Small intestine (tissue), 7 donors: Measurements from ENCODE around the gene PARP8. TPM values are rescaled to one million over a fixed set of nuclear protein-coding genes. Genes with fewer than 3 reads are reported as not detected.

Source experiments
- DNase-seq, 2 donors: peaks; one replicate each; pipeline versions ENCODE4 v3.0.0 to v3.0.0-alpha.2; 2013
- FAIRE-seq: peaks from 2 replicates; lab custom pipeline; 2012; peaks lifted over from hg19 to GRCh38; lab: Jason Lieb, UNC
- H3K27ac ChIP-seq, 3 donors: one replicate each; pipeline ENCODE4 v1.5.1; 2013; ENCODE audit warnings: low read length in 2 of 3, mild to moderate bottlenecking in 2 of 3, control low read depth in 1 of 3, inconsistent platforms in 1 of 3, low read depth in 1 of 3, moderate library complexity in 1 of 3
- H3K27me3 ChIP-seq, 3 donors: one replicate each; pipeline ENCODE4 v1.6.1; 2013; ENCODE audit warnings: low read length in 3 of 3, inconsistent platforms in 1 of 3; ENCODE audit not compliant: control insufficient read depth in 3 of 3, insufficient read depth in 3 of 3
- H3K36me3 ChIP-seq, 3 donors: one replicate each; pipeline ENCODE4 v1.6.1; 2013; ENCODE audit warnings: low read length in 3 of 3, inconsistent platforms in 1 of 3, low read depth in 1 of 3, mild to moderate bottlenecking in 1 of 3, moderate library complexity in 1 of 3; ENCODE audit not compliant: control insufficient read depth in 3 of 3, insufficient read depth in 2 of 3
- H3K4me1 ChIP-seq, 3 donors: one replicate each; pipeline ENCODE4 v1.6.1; 2013; ENCODE audit warnings: low read length in 2 of 3, inconsistent platforms in 1 of 3, low read depth in 1 of 3, mild to moderate bottlenecking in 1 of 3, moderate library complexity in 1 of 3; ENCODE audit not compliant: control insufficient read depth in 3 of 3, insufficient read depth in 2 of 3
- H3K4me3 ChIP-seq, 3 donors: one replicate each; pipeline ENCODE4 v1.5.1; 2013; ENCODE audit warnings: low read length in 3 of 3, control low read depth in 1 of 3, inconsistent platforms in 1 of 3, low read depth in 1 of 3, mild to moderate bottlenecking in 1 of 3, moderate library complexity in 1 of 3
- H3K9me3 ChIP-seq, 2 donors: one replicate each; pipeline ENCODE4 v1.6.1; 2013; ENCODE audit warnings: low read depth in 1 of 2, low read length in 1 of 2; ENCODE audit not compliant: control insufficient read depth in 2 of 2, insufficient read depth in 1 of 2
- WGBS, 3 donors: extraction: QIAGEN DNeasy Blood & Tissue Kit; methylation state at CpG; one replicate each; pipeline ENCODE4 v1.1.7; 2013; 5-methylcytosine and 5-hydroxymethylcytosine counted together
- polyA plus RNA-seq, 4 donors: library from polyadenylated mRNA; stranded (reverse) in 3 of 4; unstranded in 1 of 4; fragments of 200-250 nt in 3 of 4; fragments of 120-200 nt in 1 of 4; gene quantifications; one replicate each; pipeline versions ENCODE4 v1.2.1 to v1.2.3, GENCODE V29; 2013
- donor health status: healthy with polysubstance abuse.
- donor health status: control.
- donor health status: control.
- donor health status: Bipolar disorder and iron deficiency.
- donor health status: healthy.

PARP8 gene
- polyA plus RNA-seq, 4 donors, result 6.5 to 11.9 (median 9.8) TPM

DNA sequence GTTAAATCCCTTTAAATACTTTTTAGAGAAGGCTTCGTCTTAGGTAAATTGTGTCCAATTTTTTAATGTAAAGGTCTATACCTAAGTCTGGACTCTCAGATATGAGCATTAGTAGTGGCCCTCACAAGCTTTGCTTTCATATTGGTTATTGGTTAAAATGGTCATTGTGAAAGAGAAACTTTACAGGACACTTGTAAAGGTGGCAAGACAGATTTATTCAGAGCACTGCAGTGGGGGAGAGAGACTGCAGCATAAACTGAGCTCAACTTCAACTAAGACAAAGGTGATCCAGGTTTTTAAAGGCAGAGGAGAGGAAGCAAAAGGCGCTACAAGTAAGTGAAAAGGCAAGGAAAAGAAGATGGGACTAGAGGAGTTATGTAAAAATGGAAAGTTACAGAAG, 157.7 kb downstream of the PARP8 start:
- no peak for FAIRE-seq
- Histone ChIP-seq H3K27ac (no peak overlapping the region), H3K27me3 (no peaks in the 10 kb centered on the region), H3K4me1 (no peaks in the 10 kb centered on the region), H3K9me3 (no peaks in the 10 kb centered on the region), H3K4me3 (no peak overlapping the region), H3K36me3 (peaks cover 0 to 19% (median 2%) of the 10 kb centered on the region in 3 donors)
- 95 to 96% (median 95%) methylated on average over 2 of the region's 2 CpGs for WGBS, 3 donors
- DNase-seq, result no peak

DNA sequence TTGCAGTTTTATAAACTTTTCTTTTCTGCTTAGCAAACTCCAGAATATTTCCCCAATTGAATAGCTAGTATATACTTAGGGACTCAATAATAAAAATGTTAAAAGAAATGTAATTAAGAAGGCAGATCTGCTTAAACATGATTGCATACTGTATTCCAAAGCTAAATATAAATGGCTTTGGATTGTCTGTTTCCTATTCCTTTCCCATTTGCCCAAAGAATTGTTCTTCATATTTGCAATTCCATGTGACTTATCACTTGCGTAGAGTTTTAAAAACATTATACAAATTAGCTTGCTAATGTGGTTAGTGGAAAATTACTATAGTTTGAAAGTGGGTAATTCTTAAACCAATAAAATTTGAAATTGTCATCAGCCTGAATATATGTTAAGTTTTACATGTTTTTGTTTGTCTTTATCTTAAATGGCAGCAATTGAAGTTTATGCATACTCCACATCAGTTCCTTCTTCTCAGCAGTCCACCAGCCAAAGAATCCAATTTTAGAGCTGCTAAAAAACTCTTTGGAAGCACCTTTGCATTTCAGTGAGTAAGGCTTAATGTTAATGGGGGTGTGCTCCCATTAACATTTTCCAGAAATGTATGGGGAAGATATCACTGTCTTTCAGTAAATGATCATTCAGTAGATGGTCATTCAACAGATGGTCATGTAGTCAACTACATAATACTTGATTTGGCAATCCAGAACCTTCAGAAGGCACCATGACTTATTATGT, 161.2 kb downstream of the PARP8 start:
- no peak for FAIRE-seq
- H3K27ac ChIP-seq, result no peak overlapping the region
- H3K27me3 ChIP-seq, result no peaks in the 10 kb centered on the region
- no peaks in the 10 kb centered on the region for H3K4me1 ChIP-seq
- H3K9me3 ChIP-seq, result no peaks in the 10 kb centered on the region
- H3K4me3 ChIP-seq, result no peak overlapping the region
- WGBS, 3 donors, result 45 to 90% (median 53%) methylated on average over 1 of the region's 1 CpG
- DNase-seq, result no peak
- peaks cover 0 to 20% (median 4%) of the 10 kb centered on the region in 3 donors for H3K36me3 ChIP-seq

DNA sequence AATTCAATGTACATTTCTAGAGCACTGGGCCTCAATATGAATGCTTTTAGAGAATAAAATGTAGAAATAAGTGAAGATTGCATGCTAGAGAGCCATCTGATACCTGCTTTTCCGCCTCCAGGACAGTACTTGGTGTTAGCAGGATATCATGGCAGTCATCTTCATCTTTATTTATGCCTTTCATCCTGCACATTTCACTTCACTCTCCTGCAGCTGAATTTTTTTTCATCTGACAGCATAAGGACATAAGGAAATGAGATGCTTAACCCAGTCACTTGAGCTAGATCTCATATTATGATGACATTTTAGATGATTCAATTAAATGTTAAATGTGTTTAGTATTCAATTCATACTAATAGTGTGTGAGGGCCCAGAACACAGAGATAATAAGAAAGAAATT, 162.6 kb downstream of the PARP8 start:
- FAIRE-seq (no peak), DNase-seq (no peak)
- WGBS, 3 donors, result 93 to 98% (median 94%) methylated on average over 1 of the region's 1 CpG
- Histone ChIP-seq H3K36me3 (peaks cover 0 to 13% (median 4%) of the 10 kb centered on the region in 3 donors), H3K27ac (no peak overlapping the region), H3K9me3 (no peaks in the 10 kb centered on the region), H3K27me3 (no peaks in the 10 kb centered on the region), H3K4me3 (no peak overlapping the region), H3K4me1 (no peaks in the 10 kb centered on the region)

DNA sequence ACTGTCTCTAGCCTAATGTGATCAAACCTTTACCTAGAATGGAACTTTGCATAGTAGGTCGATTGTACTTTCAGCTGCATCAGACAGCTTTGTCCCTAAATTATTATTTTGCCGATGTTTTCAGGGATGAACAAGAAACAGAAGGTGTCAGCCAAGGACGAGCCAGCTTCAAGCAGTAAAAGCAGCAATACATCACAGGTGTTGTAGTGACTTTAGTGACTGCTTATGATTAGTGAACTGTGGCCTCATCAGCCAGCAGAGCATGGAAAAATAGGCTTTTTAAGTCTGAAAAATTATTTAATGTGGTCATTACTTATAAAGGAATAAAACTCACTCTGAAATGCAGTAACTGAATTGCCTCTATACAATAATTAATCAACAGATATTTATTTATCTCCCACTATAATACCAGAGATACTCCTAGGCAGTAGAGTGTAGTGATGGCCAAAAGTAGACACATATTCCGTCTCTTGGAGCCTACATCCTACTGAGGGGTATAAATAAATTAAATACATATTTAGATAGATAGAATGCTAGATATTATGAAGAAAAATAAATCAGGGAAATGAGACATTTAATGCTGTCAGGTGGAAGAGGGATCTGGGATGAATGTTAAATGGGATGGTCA, 166.3 kb downstream of the PARP8 start:
- no peaks in the 10 kb centered on the region for H3K9me3 ChIP-seq
- H3K27me3 ChIP-seq, result no peaks in the 10 kb centered on the region
- no peak for FAIRE-seq
- H3K27ac ChIP-seq, result no peak overlapping the region
- peaks cover 3 to 13% (median 4%) of the 10 kb centered on the region in 3 donors for H3K36me3 ChIP-seq
- DNase-seq, result no peak
- H3K4me1 ChIP-seq, result no peaks in the 10 kb centered on the region
- H3K4me3 ChIP-seq, result no peak overlapping the region
- WGBS, 3 donors, result 89 to 98% (median 92%) methylated on average over 4 of the region's 4 CpGs

DNA sequence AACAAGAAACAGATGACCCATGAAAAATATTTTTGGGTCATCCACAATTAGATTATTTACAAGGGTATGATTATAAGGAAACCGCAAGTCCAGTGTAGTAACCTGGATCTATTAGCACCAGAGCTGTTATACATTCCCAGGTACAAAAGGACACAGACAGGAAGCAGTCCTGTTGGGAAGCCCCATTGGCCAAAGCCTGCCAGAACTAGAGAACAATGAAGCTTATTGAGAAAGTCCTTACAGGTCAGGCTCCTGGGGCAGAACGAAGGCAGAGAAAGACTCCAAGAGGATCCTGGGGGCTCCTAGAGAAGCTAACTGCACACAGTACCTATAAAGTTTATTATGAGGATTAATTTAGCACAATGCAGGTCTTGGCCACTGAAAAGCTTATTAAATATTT, 169.9 kb downstream of the PARP8 start:
- FAIRE-seq (no peak), DNase-seq (no peak)
- Histone ChIP-seq H3K27me3 (no peaks in the 10 kb centered on the region), H3K4me3 (no peak overlapping the region), H3K36me3 (peaks cover 3 to 5% (median 5%) of the 10 kb centered on the region in 3 donors), H3K9me3 (no peaks in the 10 kb centered on the region), H3K4me1 (no peaks in the 10 kb centered on the region), H3K27ac (no peak overlapping the region)
- 92 to 100% (median 98%) methylated on average over 2 of the region's 2 CpGs for WGBS, 3 donors

DNA sequence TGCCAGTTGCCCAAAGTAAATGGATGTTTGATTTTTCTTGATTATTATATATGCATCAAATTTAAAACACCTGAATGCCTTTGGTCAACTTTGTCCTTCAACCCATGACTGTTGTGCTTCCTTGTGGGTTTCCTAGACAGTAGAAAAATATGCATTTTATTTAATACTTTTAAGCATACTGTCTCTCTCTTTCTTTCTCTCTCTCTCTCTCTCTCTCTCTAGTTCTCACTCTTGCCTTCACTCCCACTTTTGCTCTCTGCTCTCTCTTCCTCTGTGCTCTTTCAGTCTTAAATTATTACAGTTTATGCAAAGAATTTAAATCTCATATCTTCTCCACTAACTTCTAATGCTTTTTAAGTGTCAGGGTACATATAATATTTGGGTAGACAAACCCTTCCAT, 173.0 kb downstream of the PARP8 start:
- DNase-seq (no peak), FAIRE-seq (no peak)
- Histone ChIP-seq H3K27me3 (no peaks in the 10 kb centered on the region), H3K4me3 (no peak overlapping the region), H3K27ac (no peak overlapping the region), H3K4me1 (no peaks in the 10 kb centered on the region), H3K9me3 (no peaks in the 10 kb centered on the region), H3K36me3 (peaks cover 3 to 5% (median 3%) of the 10 kb centered on the region in 3 donors)

DNA sequence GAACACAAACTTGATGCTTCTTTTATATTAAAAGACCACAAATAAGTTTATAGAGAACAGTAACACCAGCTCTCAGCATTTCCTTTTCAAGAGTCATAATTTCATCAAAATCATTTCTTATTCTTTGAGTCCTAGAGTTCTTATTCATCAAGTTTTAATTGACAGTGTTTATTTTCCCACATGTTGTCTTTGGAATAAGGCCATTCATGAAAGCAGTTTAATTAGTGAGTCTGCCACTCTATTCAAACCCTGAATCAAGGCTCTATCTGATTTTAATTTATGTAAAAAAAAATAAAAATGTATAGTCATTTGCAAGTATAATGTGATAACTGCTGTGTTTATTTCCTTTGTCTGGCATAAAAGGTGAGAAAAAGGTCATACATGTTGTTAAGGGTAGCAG, 176.7 kb downstream of the PARP8 start:
- DNase-seq (no peak), FAIRE-seq (no peak)
- H3K4me1 ChIP-seq, result no peaks in the 10 kb centered on the region
- H3K9me3 ChIP-seq, result no peaks in the 10 kb centered on the region
- H3K36me3 ChIP-seq, result peaks cover 0 to 3% (median 1%) of the 10 kb centered on the region in 3 donors
- no peaks in the 10 kb centered on the region for H3K27me3 ChIP-seq
- no peak overlapping the region for H3K4me3 ChIP-seq
- no peak overlapping the region for H3K27ac ChIP-seq

DNA sequence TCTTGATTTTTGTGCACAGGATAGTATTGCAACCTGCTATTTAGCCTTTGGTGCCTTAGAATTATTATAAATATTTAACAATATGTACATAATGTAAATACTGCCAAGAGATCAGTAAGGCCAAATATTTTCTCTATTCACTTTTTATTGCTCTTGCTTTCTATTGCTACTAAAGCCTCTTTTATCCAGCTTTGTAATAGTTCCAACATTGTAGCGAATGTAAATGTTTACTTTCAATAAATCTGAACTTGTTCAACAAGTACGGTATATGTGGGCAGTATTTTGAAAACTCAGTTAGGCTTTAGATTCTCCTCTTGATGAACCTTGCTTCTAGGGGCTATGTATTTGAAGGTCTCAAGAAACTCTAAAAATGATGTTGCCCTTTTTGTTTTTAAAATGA, 179.8 kb downstream of the PARP8 start:
- Histone ChIP-seq H3K27me3 (no peaks in the 10 kb centered on the region), H3K36me3 (peaks cover 0 to 1% (median 0%) of the 10 kb centered on the region in 3 donors), H3K4me1 (no peaks in the 10 kb centered on the region), H3K4me3 (no peak overlapping the region), H3K27ac (no peak overlapping the region), H3K9me3 (no peaks in the 10 kb centered on the region)
- WGBS, 3 donors, result 63 to 73% (median 67%) methylated on average over 2 of the region's 2 CpGs
- DNase-seq (no peak), FAIRE-seq (no peak)
